ENCODE data around the gene HHIPL1.

DNA sequence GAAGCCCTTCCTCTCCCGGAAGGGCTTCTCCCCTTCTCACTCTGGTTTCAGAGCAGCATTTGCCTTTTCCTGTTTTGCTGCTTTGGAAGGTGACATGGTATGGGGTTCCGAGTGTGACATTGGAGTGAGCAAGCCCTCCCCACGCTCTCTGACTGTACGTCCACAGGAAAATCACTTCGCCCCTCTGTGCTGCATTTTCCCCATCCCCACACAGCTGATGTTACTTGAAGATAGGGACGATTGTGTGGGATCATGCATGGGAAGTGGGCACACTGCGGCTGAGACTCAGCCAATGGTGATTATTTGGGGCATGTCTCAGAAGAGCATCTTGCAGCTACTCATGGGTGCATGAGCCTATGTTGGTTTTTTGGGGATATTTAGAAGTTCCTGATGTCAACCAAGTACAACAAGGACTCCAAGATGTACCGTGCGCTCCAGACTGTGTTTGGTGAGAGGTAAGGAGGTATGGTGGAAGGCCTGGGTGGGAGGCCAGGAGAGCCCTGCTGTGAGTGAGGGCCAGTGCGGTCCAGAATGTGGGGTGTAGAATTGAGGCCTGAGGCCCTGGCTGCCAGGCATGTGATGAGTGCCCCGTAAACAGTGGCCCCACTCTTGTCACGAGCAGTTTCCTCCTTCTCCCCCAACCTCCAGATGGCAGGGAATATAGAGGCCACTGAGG, 54.3 kb downstream of the HHIPL1 start:
- TF ChIP-seq POLR2AphosphoS5 (IDR thresholded peaks at IDR 0.05; ENCODE audit: low read depth, low read length), result no peak
- no peak for TF ChIP-seq POLR2A (IDR thresholded peaks at IDR 0.05; ENCODE audit: low read depth, low read length)
- no peak for TF ChIP-seq SPI1 (IDR thresholded peaks at IDR 0.05; ENCODE audit: low read depth, low read length)
- TF ChIP-seq TAF1 (IDR thresholded peaks at IDR 0.05; ENCODE audit: low read depth, low read length), result no peak

Measured in GM12891 (cell line).